Gastrocnemius medialis (tissue), 4 donors: ENCODE measurements around the gene SVIP. TPM values are rescaled to one million over a fixed set of nuclear protein-coding genes. Genes with fewer than 3 reads are reported as not detected.

Source experiments
- ATAC-seq, 2 donors: fragments of 150-250 bp; one replicate each; pipeline ENCODE4 v1.9.1; 2016
- DNase-seq, 2 donors: peaks; one replicate each; pipeline ENCODE4 v3.0.0-alpha.2; 2019
- H3K27ac ChIP-seq, 4 donors: fragments of 200-600 bp; sonication (generic); 1 replicate in 1 of 4; 2 replicates in 3 of 4; pipeline ENCODE4 v1.5.1; 2016 to 2018; ENCODE audit warnings: mild to moderate bottlenecking in 2 of 4, moderate library complexity in 1 of 4
- H3K27me3 ChIP-seq, 3 donors: fragments of 200-600 bp; sonication (generic) in 2 of 3; 1 replicate in 1 of 3; 2 replicates in 2 of 3; pipeline versions ENCODE4 v1.5.1 to v1.6.0; 2016 to 2019; ENCODE audit warnings: mild to moderate bottlenecking in 1 of 3, moderate library complexity in 1 of 3
- H3K36me3 ChIP-seq, 2 donors: fragments of 200-600 bp; sonication (generic) in 1 of 2; one replicate each; pipeline ENCODE4 v1.5.1; 2017 to 2018
- H3K4me1 ChIP-seq, 2 donors: fragments of 200-600 bp; sonication (generic) in 1 of 2; one replicate each; pipeline ENCODE4 v1.5.1; 2016 to 2017; ENCODE audit warnings: mild to moderate bottlenecking in 2 of 2
- H3K4me3 ChIP-seq, 4 donors: fragments of 200-600 bp; sonication (generic) in 3 of 4; 1 replicate in 1 of 4; 2 replicates in 3 of 4; pipeline ENCODE4 v1.5.1; 2016 to 2019; ENCODE audit warnings: mild to moderate bottlenecking in 2 of 4
- H3K9me3 ChIP-seq, 3 donors: fragments of 200-600 bp; sonication (generic) in 2 of 3; 1 replicate in 1 of 3; 2 replicates in 2 of 3; pipeline ENCODE4 v1.5.1; 2016 to 2019
- POLR2A ChIP-seq, 2 donors: fragments of 450-650 bp; IDR thresholded peaks; one replicate each; pipeline ENCODE4 v1.6.1; 2017; ENCODE audit warnings: antibody characterized with exemption in 2 of 2, mild to moderate bottlenecking in 2 of 2, moderate library complexity in 2 of 2
- in situ Hi-C, 4 donors: fragments of 200-750 bp; cut with MboI; loops; one replicate each; pipeline versions ENCODE4 v1.15.0 to v1.8.0; 2017; ENCODE audit warnings: low sequenced_read_pairs in 4 of 4
- intact Hi-C: fragments of 100-400 bp; cut with DNase I; formaldehyde crosslinking; loops from one replicate; pipeline ENCODE4 v1.15.1; 2023; ENCODE audit warnings: low total_unique reads
- total RNA-seq, 4 donors: library from RNA; depleted of rRNA; stranded (reverse); fragments of >200 nt; gene quantifications; one replicate each; pipeline versions ENCODE4 v1.1.0 to v1.2.3, GENCODE V29; 2016
- TF ChIP-seq, protein P1 (sequence below), 5 experiments: fragments of 450-650 bp in 3 of 5; fragments of 200-600 bp in 2 of 5; sonication (generic) in 2 of 5; IDR thresholded peaks in 4 of 5; conservative IDR thresholded peaks in 1 of 5; 1 replicate in 4 of 5; 2 replicates in 1 of 5; pipeline ENCODE4 v1.5.1; 2016 to 2019; ENCODE audit warnings: antibody characterized with exemption in 5 of 5, mild to moderate bottlenecking in 3 of 5, moderate library complexity in 3 of 5

Gene SVIP
- total RNA-seq, 4 donors from 2014 or later: 10.2 to 22.0 (median 14.6) TPM

- Histone ChIP-seq H3K27me3 (no peaks in the 10 kb centered on the region), H3K4me3 (no peak overlapping the region), H3K9me3 (no peaks in the 10 kb centered on the region), H3K4me1 (peaks cover 0 to 4% of the 10 kb centered on the region in 2 donors), H3K36me3 (no peaks in the 10 kb centered on the region), H3K27ac (no peak overlapping the region)
- in situ Hi-C loops (loop anchor here in 1 of 4 donors (25.0 kb wide), 1 partner anchor 438 kb away; the partner anchor contains the start of gene SLC17A6), intact Hi-C loops (no loop called here)
- ATAC-seq: no peak
- TF ChIP-seq, protein P1, sequence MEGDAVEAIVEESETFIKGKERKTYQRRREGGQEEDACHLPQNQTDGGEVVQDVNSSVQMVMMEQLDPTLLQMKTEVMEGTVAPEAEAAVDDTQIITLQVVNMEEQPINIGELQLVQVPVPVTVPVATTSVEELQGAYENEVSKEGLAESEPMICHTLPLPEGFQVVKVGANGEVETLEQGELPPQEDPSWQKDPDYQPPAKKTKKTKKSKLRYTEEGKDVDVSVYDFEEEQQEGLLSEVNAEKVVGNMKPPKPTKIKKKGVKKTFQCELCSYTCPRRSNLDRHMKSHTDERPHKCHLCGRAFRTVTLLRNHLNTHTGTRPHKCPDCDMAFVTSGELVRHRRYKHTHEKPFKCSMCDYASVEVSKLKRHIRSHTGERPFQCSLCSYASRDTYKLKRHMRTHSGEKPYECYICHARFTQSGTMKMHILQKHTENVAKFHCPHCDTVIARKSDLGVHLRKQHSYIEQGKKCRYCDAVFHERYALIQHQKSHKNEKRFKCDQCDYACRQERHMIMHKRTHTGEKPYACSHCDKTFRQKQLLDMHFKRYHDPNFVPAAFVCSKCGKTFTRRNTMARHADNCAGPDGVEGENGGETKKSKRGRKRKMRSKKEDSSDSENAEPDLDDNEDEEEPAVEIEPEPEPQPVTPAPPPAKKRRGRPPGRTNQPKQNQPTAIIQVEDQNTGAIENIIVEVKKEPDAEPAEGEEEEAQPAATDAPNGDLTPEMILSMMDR (IDR thresholded peaks at IDR 0.05 in 4 of 5, conservative IDR thresholded peaks at IDR 0.05 in 1 of 5): no peak
- TF ChIP-seq POLR2A (IDR thresholded peaks at IDR 0.05): no peak
- DNase-seq: no peak
These were observed 54.4 kb downstream of the SVIP start for GRCh38 chr11:22775248-22775647.

DNA sequence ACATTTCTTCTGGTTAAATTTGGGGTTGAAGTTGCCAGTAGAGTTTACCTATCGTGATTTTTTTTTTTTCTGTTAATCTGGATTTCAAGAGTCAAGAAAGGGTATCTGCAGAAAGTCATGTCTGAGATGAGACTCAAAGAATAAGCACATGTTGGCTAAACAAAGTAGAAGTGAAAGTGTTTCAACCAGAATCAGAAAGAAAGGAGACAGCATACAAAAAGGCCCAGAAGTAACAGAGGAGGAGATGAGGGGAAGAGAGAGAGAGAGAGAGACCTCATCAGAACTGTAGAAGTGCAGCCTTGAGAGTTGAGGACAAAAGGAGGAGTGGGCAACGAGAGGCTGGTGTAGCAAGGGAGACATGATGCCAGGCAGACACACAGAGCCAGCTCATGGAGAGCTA lies 54.9 kb downstream of the SVIP start:
- Histone ChIP-seq H3K9me3 (no peaks in the 10 kb centered on the region), H3K4me1 (peaks cover 0 to 4% of the 10 kb centered on the region in 2 donors), H3K27me3 (no peaks in the 10 kb centered on the region), H3K4me3 (no peak overlapping the region), H3K36me3 (no peaks in the 10 kb centered on the region), H3K27ac (no peak overlapping the region)
- DNase-seq (no peak), ATAC-seq (no peak)
- in situ Hi-C loops: loop anchor here in 1 of 4 donors (25.0 kb wide), 1 partner anchor 437 kb away; the partner anchor contains the start of gene SLC17A6
- TF ChIP-seq, protein P1 (IDR thresholded peaks at IDR 0.05 in 4 of 5, conservative IDR thresholded peaks at IDR 0.05 in 1 of 5): no peak
- no peak for TF ChIP-seq POLR2A (IDR thresholded peaks at IDR 0.05)
- intact Hi-C loops: no loop called here

DNA sequence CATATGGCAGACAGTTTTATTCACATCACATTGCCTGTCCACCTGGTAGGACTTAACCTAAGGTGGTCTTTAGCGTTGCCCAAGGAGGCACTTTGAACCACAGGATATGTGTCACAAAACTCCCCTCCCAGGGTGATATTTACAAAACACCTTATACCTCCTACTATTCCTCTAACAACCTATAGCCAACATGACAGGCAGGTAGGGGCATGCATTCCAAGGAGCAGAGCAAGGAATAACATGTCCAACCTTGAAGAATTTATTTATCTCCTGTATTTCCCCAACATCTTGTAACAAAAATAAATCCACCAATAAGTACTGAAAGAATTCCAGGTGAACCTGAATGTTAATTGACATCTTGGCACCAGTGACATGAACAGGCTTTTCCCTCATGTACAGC lies 60.5 kb downstream of the SVIP start:
- in situ Hi-C loops: no loop called here
- H3K9me3 ChIP-seq: no peaks in the 10 kb centered on the region
- no peak for DNase-seq
- no peaks in the 10 kb centered on the region for H3K36me3 ChIP-seq
- H3K4me1 ChIP-seq: no peaks in the 10 kb centered on the region
- intact Hi-C loops: no loop called here
- no peak overlapping the region for H3K27ac ChIP-seq
- H3K27me3 ChIP-seq: no peaks in the 10 kb centered on the region
- TF ChIP-seq, protein P1 (IDR thresholded peaks at IDR 0.05 in 4 of 5, conservative IDR thresholded peaks at IDR 0.05 in 1 of 5): no peak
- no peak for TF ChIP-seq POLR2A (IDR thresholded peaks at IDR 0.05)
- no peak overlapping the region for H3K4me3 ChIP-seq
- no peak for ATAC-seq

Other genes starting within 250 kb of the SVIP start
- gene FANCF, start 204.0 kb downstream of the SVIP start, total RNA-seq: 1 to 10 TPM in 3 of 4 donors, under 1 TPM in 1; 0.73 to 2.9 (median 2.1) TPM
- gene GAS2, start 163.2 kb downstream of the SVIP start, total RNA-seq: 1 to 10 TPM; 1.1 to 2.9 (median 2.6) TPM
- not detected for gene CCDC179, start 30.7 kb upstream of the SVIP start, total RNA-seq